T47D (cell line): Measurements from ENCODE around the gene HEXD.

Experiments used
- DNase-seq, 2 experiments: peaks; one replicate each; pipeline versions ENCODE4 v3.0.0 to v3.0.0-alpha.2; 2011 to 2012; ENCODE audit warnings: low read depth in 1 of 2, low spot score in 1 of 2
- JUND ChIP-seq: IDR thresholded peaks from 2 replicates; pipeline ENCODE4 v1.6.1; 2012; ENCODE audit warnings: low read depth
- in situ Hi-C: cut with HindIII; loops from 2 replicates; pipeline ENCODE4 v1.10.0; 2016; ENCODE audit warnings: low sequenced_read_pairs, low pct_unique_long_range_greater_than_20kb

The HEXD gene

GRCh38 chr17:82385559-82386254, 32.4 kb upstream of the HEXD start:
- in situ Hi-C loops = no loop called here
- no peak for TF ChIP-seq JUND
- DNase-seq = no peak

- in situ Hi-C loops = no loop called here
- no peak for TF ChIP-seq JUND
Measured at GRCh38 chr17:82386255-82386831, 31.8 kb upstream of the HEXD start.

GRCh38 chr17:82386881-82387704, 31.1 kb upstream of the HEXD start:
- TF ChIP-seq JUND = no peak
- no peak for DNase-seq
- in situ Hi-C loops = no loop called here

More at GRCh38 chr17:82386255-82386831, 31.8 kb upstream of the HEXD start:
- no peak for DNase-seq

GRCh38 chr17:82387705-82388106, 30.4 kb upstream of the HEXD start:
- no peak for DNase-seq
- no peak for TF ChIP-seq JUND
- in situ Hi-C loops = no loop called here

GRCh38 chr17:82388223-82388921, 29.8 kb upstream of the HEXD start:
- in situ Hi-C loops = no loop called here
- no peak for TF ChIP-seq JUND
- no peak for DNase-seq

GRCh38 chr17:82388922-82389283, 29.2 kb upstream of the HEXD start:
- no peak for DNase-seq
- TF ChIP-seq JUND = no peak
- in situ Hi-C loops = no loop called here

- DNase-seq = no peak
- no peak for TF ChIP-seq JUND
- in situ Hi-C loops = no loop called here
Measured at GRCh38 chr17:82389379-82389778, 28.8 kb upstream of the HEXD start.

GRCh38 chr17:82390015-82390859, 27.9 kb upstream of the HEXD start:
- in situ Hi-C loops = no loop called here
- TF ChIP-seq JUND = no peak
- no peak for DNase-seq

- DNase-seq = no peak
- TF ChIP-seq JUND = no peak
- in situ Hi-C loops = no loop called here
Measured at GRCh38 chr17:82390860-82391435, 27.2 kb upstream of the HEXD start.

GRCh38 chr17:82391496-82392066, 26.6 kb upstream of the HEXD start:
- in situ Hi-C loops = no loop called here
- DNase-seq = no peak

GRCh38 chr17:82392209-82392920, 25.8 kb upstream of the HEXD start:
- in situ Hi-C loops = no loop called here
- DNase-seq = no peak
- no peak for TF ChIP-seq JUND

More at GRCh38 chr17:82391496-82392066, 26.6 kb upstream of the HEXD start:
- TF ChIP-seq JUND = no peak
